ENCODE data around the gene SLC6A20.
"Not testable (repeated sequence)": the region's sequence is repeated elsewhere in the genome, so short reads cannot be mapped to it uniquely, and the experiment has no call there.

SLC6A20 gene

DNA sequence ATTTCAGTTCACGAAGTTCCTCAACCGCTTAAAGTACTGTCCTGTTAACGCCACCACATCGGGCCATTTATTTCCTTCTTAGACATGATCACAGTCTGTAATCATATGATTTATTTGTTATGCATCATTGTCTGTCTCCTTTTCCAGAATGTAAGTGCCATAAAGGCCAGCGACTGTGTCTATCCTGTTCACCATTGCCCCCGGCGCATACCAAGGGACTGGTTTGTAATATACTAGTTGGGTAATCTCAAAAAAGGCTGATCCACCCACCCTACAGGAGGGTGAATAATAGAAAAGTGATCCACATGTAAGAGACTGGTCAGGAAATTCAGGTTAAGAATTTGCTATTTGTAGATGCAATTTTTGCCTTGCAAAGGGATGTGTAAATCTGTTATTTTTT is 41.9 kb downstream of the SLC6A20 start:
- DNase-seq: no peak

DNA sequence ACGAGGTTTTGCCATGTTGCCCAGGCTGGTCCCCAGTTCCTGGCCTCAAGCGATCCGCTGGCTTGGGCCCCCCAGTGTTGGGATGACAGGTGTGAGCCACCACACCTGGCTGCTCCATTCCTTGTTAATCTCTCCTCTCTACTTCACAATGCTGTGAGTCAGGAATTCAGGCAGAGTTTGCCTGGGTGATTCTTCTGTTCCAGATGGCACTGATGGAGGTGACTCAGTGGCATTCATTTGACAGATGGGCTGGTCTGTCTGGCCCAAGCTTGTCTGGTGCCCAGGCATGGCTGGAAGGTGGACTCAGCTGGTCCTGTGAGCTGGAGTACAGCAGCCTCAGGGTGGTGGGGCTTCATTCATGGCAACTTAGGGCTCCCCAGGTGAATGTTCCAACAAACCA is 43.2 kb downstream of the SLC6A20 start:
- no peak for DNase-seq

DNA sequence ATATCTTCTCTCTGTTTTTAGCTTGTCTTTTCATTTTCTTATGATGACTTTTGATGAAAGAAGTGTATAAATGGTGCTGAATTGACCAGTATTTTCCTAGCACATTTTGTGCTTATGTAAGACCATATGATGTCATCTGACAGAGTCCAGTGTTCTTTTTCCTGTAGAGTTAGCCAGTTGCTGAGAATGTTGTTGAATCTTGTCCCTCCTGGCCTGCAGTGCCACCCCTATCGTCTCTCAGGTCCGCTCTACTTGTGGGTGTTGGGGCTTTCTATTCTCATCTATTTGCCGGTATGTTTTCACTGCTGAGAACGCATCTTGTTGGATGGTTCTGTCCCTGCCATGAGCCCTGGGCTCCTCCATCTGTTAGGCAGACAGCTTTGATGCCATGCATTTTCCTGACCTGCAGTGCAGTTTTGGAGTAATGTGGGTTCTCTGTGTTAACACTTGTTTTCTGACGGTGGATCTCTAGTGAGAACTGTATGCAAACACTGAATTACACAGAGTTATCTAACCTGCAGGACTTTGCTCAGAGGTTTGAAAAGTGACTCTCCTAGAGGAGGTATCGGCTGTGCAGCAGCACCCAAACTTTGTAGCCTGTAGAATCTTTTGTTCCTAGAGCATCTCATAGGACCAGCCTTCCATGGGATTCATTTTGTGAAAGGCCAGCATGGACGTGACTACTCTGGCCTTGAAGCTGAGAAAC is 44.6 kb downstream of the SLC6A20 start:
- DNase-seq: no peak

DNA sequence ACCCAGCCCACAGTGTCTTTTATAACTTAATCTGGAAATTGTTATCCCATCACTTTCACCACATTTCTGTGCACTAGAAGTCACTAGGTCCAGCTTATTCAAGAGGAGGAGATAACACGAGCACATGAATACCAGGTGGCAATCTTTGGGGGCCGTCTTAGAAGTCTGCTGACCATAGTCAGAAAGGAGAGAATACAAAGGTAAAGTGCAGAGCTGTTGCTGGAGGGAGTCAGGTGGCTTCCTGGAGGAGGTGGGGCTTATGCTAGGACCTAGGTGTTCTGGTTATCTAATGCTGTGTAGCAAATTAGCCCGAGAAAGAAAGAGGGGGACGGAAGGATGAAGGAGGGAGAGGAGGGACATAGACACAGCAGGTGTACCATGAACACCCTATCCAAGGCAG is 46.5 kb downstream of the SLC6A20 start:
- DNase-seq: no peak

DNA sequence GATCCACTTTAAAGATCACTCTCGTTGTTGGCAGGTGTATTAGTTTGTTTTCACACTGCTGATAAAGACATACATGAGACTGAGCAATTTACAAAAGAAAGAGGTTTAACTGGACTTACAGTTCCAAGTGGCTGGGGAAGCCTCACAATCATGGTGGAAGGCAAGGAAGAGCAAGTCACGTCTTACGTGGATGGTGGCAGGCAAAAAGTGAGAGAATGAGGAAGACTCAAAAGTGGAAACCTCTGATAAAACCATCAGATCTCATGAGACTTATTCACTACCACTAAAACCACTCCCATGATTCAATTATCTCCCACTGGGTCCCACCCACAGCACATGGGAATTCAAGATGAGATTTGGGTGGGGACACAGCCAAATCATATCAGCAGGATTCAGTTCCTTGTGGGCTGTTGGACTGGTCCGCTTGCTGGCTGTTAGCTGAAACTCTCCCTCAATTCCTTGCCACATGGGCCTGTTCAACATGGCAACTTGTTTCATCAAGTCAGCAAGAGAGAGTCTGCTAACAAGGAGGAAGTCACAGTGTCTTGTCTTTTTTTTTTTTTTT is 47.2 kb downstream of the SLC6A20 start:
- DNase-seq: not testable (repeated sequence)

DNA sequence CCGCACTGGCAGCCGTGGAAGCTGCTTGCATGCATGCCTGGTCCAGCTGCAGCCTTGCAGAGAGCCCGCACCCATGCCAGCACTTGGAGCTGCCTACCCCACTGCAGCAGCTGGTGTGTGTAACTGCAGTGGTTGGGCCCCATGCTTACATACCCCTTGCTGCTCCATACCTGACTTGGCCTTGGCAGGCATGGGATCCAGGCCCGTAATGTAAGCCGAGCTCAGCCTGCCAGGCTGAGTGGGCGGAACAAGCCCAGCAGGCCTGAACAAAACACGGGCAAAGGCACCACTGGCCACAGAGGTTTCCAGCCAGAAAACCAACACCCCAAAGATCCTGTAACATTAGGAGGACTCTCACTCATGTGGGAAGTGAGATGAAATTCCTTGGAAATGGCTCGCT is 48.3 kb downstream of the SLC6A20 start:
- DNase-seq: no peak

DNA sequence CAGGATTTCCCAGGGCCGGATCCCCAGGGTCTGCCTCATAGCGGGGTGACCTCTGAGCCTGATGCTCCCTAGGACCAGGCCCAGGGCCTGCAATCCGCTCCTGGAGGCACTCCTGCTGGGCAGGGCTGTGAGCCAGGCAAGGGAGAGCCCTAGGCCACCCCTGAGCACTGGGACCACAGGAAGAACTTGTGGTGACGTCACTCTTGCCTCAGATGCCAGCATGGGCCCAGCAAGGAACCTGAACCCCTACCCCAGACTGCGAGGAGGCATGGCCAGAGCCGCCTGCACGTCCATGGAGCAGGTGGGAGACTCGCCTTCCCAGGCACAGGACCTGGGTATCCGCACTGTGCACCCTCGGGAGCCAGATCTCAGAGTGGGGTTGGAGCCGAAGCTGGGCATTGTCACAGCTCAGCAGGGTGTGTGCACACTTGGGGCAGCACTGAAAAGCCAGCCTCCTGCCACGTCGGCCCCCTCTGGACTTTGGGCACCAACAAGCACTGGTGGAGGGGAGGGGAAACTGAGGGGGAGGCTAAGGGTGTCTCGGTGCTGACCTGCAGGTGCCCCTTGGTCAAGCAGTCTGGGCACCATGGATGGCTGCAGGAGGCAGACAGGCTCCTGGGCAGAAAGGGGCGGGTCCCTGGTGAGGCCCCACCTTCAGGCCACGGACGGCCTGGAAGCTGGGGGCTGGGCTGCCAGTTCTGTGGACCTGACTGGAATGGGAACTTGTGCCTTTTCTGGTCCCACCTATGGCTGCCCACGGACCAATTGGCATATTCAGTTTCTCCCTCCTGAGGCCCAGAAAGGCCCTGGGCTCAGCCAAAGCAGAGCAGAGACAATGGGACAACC is 49.3 kb downstream of the SLC6A20 start:
- DNase-seq: no peak

DNA sequence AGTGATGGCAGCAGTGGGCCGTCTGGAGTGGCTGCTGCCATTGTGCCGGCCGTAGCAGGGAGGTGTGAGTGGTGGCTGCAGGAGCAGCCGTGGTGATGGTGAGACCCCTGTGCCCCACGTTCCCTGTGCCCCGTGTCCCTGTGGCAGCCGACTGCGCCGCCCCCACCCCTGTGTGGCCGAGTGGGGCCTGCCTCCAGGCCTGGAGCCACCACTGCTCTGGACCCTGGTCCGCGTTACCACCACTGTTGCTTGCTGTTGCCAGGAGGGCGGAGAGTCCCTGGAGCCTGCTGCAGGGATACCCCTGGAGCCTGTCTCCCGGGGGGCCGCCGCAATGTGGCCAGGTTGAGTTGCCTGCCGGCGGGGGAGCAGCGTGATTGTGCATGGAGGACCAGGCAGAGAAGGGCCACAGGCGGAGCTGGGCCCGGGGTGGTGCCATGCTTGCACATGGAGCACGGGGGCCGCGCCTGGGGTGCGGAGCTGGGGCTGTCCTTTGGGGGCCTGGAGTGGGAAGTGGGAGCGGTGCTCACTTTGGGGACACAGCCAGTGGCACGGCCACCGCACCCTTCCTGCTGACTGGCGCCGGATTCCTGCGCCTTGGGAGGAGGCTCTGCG is 50.1 kb downstream of the SLC6A20 start:
- DNase-seq: no peak

DNA sequence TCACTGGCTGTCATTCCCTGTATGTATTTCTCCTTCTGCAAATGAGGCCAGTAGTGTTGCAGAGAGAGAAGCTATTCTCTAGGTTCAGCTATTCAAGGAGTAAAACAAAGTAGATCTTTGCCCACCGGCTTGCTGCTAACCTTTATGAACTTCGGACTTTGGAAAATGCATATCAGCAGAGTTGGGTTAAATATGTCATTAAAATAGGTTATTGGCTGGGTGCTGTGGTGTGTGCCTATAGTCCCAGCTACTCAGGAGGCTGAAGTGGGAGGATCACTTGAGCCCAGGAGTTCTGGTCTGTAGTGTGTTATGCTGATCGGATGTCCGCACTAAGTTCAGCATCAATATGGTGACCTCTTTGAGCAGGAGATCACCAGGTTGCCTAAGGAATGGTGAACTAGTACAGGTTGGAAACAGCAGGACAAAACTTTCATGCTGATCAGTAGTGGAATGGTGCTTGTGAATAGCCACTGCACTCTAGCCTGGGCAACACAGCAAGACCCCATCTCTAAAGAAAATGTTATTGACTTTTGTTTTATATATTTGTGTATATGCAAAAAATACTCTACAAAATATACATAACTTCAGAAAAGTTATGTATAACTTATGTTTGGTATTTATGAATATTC is 53.8 kb downstream of the SLC6A20 start:
- no peak for DNase-seq

DNA sequence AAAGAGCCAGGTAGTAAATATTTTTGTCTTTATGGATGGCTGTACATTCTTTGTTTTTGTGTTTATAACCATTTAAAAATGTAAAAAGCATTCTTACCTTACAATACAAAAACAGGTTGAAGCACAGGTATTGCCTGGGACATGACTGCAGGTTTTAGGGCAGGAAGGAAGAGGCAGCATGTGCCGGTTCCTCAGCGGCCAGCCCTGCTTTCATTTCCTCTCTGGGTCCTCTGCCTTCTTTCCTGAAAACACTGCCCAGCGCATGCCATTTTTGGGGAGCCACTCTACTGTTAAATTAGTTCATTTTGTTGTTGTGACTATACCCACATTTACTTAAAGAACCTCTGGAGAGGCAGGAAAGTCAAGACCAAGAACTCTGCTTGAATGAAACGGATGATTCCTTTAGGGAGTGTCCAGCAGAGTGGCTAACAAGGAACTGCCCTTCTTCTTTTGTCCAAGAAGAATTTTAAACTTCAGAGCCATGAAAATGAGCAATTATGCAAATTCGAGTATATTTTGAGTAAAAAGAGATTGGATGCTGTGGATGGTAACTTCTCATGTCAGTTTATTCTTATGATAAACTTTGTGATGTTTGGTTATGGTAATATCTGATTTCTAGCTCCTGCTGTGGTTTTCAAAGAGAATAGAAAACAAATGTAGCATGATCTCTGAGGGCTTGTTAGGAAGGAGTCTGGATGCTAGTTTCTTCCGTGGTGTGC is 54.4 kb downstream of the SLC6A20 start:
- DNase-seq: no peak

DNA sequence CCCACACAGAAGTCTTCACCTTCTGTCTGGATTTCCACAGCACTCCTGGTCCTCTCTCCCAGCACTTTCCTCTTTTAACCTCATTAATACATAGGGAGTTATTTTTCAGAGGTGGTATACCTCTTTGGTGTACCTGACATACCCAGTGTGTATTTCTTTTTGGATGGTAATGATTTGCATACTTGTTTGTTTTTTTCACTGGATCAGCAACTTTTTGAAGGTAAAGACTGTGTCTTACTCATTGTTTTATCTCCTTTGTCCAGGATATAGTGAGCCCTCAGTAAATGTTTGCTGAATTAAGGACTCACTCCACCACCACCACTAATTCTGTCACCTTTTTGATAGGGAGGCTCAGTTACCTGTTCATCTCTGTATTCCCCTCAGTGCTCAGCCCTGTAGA is 55.1 kb downstream of the SLC6A20 start:
- no peak for DNase-seq

DNA sequence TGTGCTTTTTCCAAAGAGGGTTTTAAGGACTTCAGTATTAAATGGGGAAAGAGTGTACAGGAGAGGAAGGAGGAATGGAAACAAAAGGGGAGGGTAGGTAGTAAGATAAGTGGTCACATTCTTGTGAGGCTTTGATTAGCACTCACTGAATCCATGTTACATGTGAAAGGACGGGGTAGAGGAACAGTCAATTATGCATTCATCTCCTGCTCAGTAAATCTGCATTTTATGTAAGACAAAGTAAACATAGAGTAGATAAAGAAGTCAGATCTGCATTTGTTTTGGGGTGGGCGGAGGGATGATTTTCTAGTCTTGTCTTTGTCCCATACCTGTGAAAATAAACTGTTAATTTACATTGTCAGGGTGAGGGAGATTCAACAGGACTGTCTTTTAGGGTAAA is 56.3 kb downstream of the SLC6A20 start:
- DNase-seq: no peak

DNA sequence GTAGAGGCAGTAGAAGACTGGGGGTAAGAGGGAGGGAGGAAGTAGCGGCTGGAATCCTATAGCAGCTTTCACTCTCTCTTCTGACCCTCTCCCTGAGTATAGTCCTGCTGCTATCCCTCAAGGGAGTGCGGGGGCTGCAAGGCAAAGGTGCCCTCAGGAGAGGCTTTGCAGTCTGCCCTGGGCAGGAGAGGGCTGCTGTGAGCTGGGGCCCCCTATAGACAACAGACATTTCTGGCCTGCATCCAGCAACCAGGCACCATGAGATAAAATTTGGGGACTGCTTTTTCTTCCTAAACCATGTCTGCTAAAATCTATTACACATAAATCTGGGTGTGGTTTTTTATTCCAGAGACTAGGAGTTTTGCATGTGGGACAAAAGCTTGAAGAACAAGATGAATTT is 59.1 kb downstream of the SLC6A20 start:
- no peak for DNase-seq

DNA sequence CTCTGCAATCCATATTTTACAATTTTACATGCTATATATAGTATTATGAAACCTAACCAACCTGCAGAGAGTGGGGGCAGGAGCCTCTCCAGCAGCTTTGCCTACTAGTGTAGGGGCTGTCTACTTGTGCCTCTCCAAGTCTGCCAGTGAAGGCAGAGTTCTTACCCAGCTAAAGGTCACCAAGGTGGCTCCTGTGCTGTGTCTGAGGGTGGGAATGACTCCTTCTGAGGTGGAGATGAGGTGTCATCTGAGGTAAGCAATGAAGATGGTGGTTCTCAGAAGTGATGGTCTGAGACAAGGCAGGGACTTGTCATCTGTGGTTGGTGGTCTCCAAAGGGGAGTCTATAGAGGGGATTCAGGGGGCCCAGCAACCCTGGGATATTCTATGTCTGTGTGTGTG is 59.6 kb downstream of the SLC6A20 start:
- DNase-seq: no peak

DNA sequence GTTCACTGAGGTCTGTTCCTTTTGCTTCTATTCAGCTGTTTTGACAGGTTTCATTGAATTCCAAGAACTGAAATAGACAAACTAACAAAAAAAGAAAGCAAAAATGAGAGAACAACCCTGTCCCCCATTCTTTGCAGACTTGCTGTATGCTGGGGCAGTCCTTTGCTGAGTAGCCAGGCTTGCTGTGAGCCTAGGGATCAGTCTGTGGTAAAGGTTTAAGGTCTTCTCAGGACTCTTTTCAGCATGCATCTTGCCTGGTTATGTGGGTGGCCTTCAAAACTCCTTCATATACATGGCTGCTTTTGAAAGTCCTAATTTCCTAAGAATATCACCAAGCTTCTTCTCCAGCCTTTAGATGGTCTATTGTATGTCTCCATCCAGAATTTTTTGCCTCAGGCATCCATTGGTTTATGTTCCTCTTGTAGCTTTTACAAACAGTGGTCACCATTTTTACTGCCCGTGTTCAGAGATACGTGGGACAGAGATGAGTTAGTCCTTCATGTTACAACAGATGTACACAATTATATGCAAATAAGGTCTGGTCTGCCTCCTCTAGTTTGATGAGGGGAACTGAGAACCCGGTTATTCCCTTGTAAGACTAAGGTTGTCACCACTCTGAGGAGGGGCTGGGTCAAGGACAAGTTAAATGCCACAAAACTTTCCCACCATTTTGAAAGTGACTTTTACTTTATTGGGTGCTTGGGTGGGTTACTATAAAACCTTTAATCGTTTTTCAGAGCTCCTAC is 65.8 kb downstream of the SLC6A20 start:
- no peak for DNase-seq

DNA sequence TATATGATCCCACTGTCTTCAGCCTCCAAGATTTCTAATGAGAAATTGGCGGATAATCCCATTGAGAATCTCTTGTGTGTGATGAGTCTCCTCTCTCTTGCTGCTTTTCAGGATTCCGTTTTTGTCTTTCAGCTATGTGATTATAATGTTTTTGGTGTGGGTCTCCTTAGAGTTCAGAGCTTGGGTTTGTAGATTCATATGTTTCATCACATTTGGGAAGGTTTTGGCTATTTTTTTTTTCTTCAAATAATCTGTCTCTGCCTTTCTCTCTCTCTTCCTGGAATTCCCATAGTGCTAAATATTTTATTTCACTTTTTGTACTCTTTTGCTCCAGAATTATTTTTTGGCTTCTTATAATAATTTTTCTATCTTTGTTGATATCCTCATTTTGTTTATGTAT is 66.7 kb downstream of the SLC6A20 start:
- DNase-seq: no peak

DNA sequence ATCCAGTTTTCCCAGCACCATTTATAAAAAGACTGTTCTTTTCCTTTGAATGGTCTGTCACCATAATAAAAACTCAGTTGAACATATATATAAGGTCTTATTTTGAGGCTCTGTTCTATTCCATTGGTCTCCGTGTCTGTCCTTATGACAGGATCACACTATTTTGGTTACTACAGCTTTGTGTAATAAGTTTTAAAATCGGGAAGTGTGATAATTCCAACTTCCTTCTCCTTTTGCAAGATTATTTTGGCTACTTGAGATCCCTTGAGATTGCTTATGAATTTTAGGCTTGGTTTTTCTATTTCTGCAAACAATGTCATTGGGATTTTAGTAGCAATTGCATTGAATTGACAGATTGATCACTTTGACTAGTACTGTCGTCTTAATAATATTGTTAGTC is 71.4 kb downstream of the SLC6A20 start:
- DNase-seq: no peak

DNA sequence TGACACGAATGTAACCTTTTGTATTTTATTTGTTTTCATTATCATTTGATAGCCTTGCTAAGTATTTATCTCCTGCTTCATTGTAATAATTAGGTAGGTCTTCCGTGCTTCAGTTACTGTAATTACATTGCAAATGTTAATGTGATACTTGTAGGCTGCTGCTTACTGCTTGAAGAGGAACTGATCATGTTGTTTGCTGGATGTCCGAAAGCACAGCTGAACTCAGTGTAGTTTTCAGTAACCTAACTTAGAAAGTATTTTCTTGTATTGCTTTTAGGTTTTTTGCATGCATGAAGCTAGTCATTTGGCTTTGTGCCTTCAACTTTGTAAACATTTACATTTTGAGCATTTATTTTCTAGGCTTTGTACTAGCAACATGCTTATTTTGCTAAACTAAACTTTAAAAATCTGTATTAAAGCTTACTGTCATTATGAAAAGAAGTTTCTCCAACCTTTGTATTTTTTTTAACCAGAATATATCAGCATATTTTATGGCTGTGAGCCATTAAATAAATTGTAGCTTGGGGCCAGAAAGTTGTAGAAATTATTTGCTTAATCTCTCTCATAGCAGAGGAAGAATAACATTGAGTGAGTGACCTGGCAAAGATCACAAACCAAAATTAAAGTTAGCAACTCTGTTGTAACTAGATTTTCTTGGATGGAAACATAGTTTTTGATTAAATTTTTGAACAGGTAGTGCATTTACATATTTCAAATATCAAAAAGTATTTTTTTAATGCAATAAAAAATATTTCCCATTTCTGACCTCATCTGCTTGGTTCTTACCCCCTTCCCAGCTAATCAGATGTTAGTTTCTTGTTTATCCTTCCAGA is 76.5 kb downstream of the SLC6A20 start:
- no peak for DNase-seq

DNA sequence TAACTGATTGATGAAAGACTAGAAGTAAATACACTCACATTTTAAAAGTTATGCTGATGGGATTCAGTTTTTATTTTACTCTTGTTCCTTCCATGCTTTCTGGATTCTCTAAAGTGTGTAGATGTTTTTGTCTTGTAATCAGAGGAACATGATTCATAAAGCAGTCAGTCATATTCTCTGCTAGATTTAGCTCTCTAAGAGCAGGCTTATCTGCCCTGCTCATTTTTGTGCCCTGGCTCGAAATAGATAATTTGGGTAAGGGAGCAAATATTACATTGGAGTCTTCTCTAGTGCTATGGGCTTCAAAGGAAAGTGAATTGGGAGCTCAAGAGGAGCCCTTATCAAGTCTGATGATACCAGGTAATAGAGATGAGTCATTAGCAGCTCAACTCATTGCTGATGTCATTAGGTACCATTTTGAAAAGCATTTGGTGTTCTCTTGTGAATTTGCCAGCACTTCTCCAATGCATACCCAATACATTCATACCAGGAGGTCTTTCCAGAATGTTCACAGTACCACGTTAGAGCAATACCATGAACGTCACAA is 79.5 kb downstream of the SLC6A20 start:
- DNase-seq: no peak

DNA sequence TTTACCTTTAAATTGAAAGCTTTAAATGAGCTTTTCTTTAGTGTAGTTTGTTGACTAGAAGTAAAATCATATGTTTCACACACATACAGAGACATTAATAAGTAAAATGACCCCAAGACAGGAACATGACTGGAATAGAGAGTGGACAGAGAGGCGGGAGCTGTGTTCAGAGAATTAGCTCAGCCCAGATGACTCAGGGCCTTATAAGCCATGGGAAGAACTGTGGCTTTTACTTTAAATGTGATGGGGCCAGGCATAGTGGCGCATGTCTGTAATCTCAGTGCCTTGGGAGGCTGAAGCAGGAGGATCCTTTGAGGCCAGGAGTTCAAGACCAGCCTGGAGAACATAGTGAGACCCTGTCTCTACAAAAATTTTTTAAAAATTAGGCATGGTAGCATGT is 80.4 kb downstream of the SLC6A20 start:
- no peak for DNase-seq

All from NCI-H774 (cell line).